SK-N-MC (cell line): ENCODE results near the gene ERC2.

Source experiments
- EZH2 ChIP-seq: fragments of 200-600 bp; sonication (generic); IDR thresholded peaks from one replicate; pipeline ENCODE4 v1.6.1; 2017; ENCODE audit warnings: antibody characterized with exemption
- FOXP2 ChIP-seq: optimal IDR thresholded peaks from 2 replicates; pipeline ENCODE3; 2011; ENCODE audit warnings: mild to moderate bottlenecking, moderate library complexity; ENCODE audit not compliant: insufficient read depth; ENCODE audit errors: extremely low read length, control extremely low read depth
- POLR2AphosphoS5 ChIP-seq: IDR thresholded peaks from 2 replicates; pipeline ENCODE4 v1.6.1; 2012; ENCODE audit warnings: mild to moderate bottlenecking, low read depth, low read length, borderline replicate concordance

GRCh38 chr3:56144805-56145204 is 323.5 kb downstream of the ERC2 start:
- TF ChIP-seq POLR2AphosphoS5, result no peak
- no peak for TF ChIP-seq EZH2
- TF ChIP-seq FOXP2, result no peak
